Sigmoid colon (tissue), 4 donors: Measurements from ENCODE around the gene ZFYVE9.

Experiments used
- CTCF ChIP-seq, 4 experiments: fragments of 450-650 bp in 3 of 4; fragments of 200-600 bp in 1 of 4; IDR thresholded peaks; one replicate each; pipeline ENCODE4 v1.5.1; 2016 to 2019; ENCODE audit warnings: antibody characterized with exemption in 4 of 4, mild to moderate bottlenecking in 3 of 4, moderate library complexity in 2 of 4
- EP300 ChIP-seq, 4 donors: sonication (generic); formaldehyde crosslinking; IDR thresholded peaks; one replicate each; pipeline ENCODE4 v1.6.1; 2017; ENCODE audit warnings: antibody characterized with exemption in 4 of 4
- POLR2A ChIP-seq, 2 donors: fragments of 450-650 bp; IDR thresholded peaks; one replicate each; pipeline ENCODE4 v1.6.1; 2016; ENCODE audit warnings: antibody characterized with exemption in 2 of 2, mild to moderate bottlenecking in 2 of 2, moderate library complexity in 2 of 2
- POLR2AphosphoS5 ChIP-seq, 4 donors: sonication (generic); formaldehyde crosslinking; IDR thresholded peaks; one replicate each; pipeline ENCODE4 v1.6.1; 2017; ENCODE audit warnings: antibody characterized with exemption in 4 of 4

GRCh38 chr1:52235646-52236045 lies 93.8 kb downstream of the ZFYVE9 start:
- no peak for TF ChIP-seq EP300 (IDR thresholded peaks at IDR 0.05)
- no peak for TF ChIP-seq CTCF (IDR thresholded peaks at IDR 0.05)
- no peak for TF ChIP-seq POLR2A (IDR thresholded peaks at IDR 0.05)
- TF ChIP-seq POLR2AphosphoS5 (IDR thresholded peaks at IDR 0.05) = no peak
